ENCODE data around the gene SOBP.
A peak's percentile ranks its signal among the peaks of the same experiment; 100 is the strongest.

Gene SOBP

GRCh38 chr6:107618672-107619071 is 128.8 kb downstream of the SOBP start:
- H3K4me3 ChIP-seq (ENCODE audit: low read length), result no peak overlapping the region
- DNase-seq (ENCODE audit: low read depth), result no peak
- no peak for TF ChIP-seq CTCF (IDR thresholded peaks at IDR 0.05; ENCODE audit: insufficient read depth, low read depth, low read length, missing control alignments)

- DNase-seq (ENCODE audit: low read depth), result no peak
- no peak overlapping the region for H3K4me3 ChIP-seq (ENCODE audit: low read length)
- TF ChIP-seq CTCF (IDR thresholded peaks at IDR 0.05; ENCODE audit: insufficient read depth, low read depth, low read length, missing control alignments), result no peak
These were observed 130.8 kb downstream of the SOBP start for GRCh38 chr6:107620732-107621131.

- no peak for DNase-seq (ENCODE audit: low read depth)
- no peak for TF ChIP-seq CTCF (IDR thresholded peaks at IDR 0.05; ENCODE audit: insufficient read depth, low read depth, low read length, missing control alignments)
- H3K4me3 ChIP-seq (ENCODE audit: low read length), result no peak overlapping the region
These were observed 131.5 kb downstream of the SOBP start for GRCh38 chr6:107621229-107621937.

- H3K4me3 ChIP-seq (ENCODE audit: low read length), result no peak overlapping the region
- no peak for DNase-seq (ENCODE audit: low read depth)
- no peak for TF ChIP-seq CTCF (IDR thresholded peaks at IDR 0.05; ENCODE audit: insufficient read depth, low read depth, low read length, missing control alignments)
These were observed 132.4 kb downstream of the SOBP start for GRCh38 chr6:107622269-107622668.

- no peak overlapping the region for H3K4me3 ChIP-seq (ENCODE audit: low read length)
- DNase-seq (ENCODE audit: low read depth), result no peak
- TF ChIP-seq CTCF (IDR thresholded peaks at IDR 0.05; ENCODE audit: insufficient read depth, low read depth, low read length, missing control alignments), result no peak
These were observed 134.1 kb downstream of the SOBP start for GRCh38 chr6:107624050-107624449.

- TF ChIP-seq CTCF (IDR thresholded peaks at IDR 0.05; ENCODE audit: insufficient read depth, low read depth, low read length, missing control alignments), result no peak
- H3K4me3 ChIP-seq (ENCODE audit: low read length), result no peak overlapping the region
These were observed 134.6 kb downstream of the SOBP start for GRCh38 chr6:107624541-107624940.

GRCh38 chr6:107625264-107625663 is 135.3 kb downstream of the SOBP start:
- no peak for TF ChIP-seq CTCF (IDR thresholded peaks at IDR 0.05; ENCODE audit: insufficient read depth, low read depth, low read length, missing control alignments)
- H3K4me3 ChIP-seq (ENCODE audit: low read length), result no peak overlapping the region
- no peak for DNase-seq (ENCODE audit: low read depth)

More at GRCh38 chr6:107624541-107624940, 134.6 kb downstream of the SOBP start:
- DNase-seq (ENCODE audit: low read depth), result peak; percentile 51

All from epithelial cell of esophagus (primary cell).